T47D (cell line): ENCODE data around the gene LHB.

Experiments
- DNase-seq, 2 experiments: peaks; one replicate each; pipeline versions ENCODE4 v3.0.0 to v3.0.0-alpha.2; 2011 to 2012; ENCODE audit warnings: low read depth in 1 of 2, low spot score in 1 of 2
- JUND ChIP-seq: IDR thresholded peaks from 2 replicates; pipeline ENCODE4 v1.6.1; 2012; ENCODE audit warnings: low read depth
- in situ Hi-C: cut with HindIII; loops from 2 replicates; pipeline ENCODE4 v1.10.0; 2016; ENCODE audit warnings: low sequenced_read_pairs, low pct_unique_long_range_greater_than_20kb

LHB gene

GRCh38 chr19:48989701-48990291 lies 27.1 kb downstream of the LHB start:
- in situ Hi-C loops = no loop called here
- no peak for DNase-seq
- TF ChIP-seq JUND = no peak

DNA sequence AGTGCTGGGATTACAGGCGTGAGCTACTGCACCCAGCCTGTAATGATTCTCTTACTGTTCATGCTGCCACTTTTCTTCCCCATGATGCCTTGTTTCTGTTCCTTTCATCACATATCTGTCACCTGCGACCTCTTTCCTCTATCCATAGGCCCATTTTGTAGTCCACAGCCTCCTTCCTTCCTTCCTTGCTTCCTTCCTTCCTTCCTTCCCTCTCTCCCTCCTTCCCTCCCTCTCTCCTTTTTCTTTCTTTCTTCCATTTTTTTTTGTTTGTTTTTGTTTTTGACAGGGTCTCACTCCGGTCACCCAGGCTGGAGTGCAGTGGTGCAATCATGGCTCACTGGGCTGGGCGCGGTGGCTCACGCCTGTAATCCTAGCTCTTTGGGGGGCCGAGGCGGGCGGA lies 28.0 kb downstream of the LHB start:
- in situ Hi-C loops = no loop called here
- no peak for TF ChIP-seq JUND
- no peak for DNase-seq

DNA sequence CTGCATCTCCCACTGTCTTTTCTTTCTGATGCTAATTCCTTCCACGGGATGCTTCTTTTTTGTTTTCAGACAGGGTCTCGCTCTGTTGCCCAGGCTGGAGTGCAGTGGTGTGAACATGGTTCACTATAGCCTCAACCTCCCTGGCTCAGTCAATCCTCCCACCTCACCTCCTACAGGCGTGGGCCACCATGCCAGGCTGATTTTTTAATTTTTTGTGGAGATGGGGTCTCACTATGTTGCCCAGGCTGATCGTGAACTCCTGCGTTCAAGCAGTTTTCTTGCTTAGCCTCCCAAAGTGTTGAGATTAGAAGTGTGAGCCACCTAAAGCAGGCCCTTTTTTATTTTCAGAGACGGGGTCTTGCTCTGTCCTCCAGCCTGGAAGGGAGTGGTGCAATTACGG lies 28.6 kb downstream of the LHB start:
- in situ Hi-C loops = no loop called here
- DNase-seq = no peak
- TF ChIP-seq JUND = no peak

GRCh38 chr19:48987323-48987722 lies 29.6 kb downstream of the LHB start:
- in situ Hi-C loops = no loop called here
- no peak for DNase-seq
- TF ChIP-seq JUND = no peak

GRCh38 chr19:48986211-48986610 lies 30.7 kb downstream of the LHB start:
- in situ Hi-C loops = no loop called here
- DNase-seq = no peak
- TF ChIP-seq JUND = no peak

GRCh38 chr19:48985711-48986110 lies 31.2 kb downstream of the LHB start:
- DNase-seq = no peak
- no peak for TF ChIP-seq JUND
- in situ Hi-C loops = no loop called here

- in situ Hi-C loops = no loop called here
- peak in 1 of 2 experiments; percentile 18 for DNase-seq
- TF ChIP-seq JUND = no peak
These were observed 34.6 kb downstream of the LHB start for GRCh38 chr19:48982280-48982679.

DNA sequence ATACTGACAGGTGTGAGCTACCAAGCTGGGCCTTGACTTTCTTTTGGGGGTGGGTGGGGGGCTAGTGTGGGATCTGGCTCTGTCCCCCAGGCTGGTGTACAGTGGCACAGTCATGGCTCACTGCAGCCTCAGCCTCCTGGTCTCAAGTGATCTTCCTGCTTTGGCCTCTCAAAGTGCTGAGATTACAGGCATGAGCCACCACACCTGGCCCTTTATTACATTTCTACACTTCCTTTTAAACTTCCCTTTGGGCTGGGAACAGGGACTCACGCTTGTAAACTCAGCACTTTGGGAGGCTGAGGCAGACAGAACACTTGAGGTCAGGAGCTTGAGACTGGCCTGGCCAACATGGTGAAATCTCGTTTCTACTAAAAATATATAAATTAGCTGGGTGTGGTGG lies 39.8 kb downstream of the LHB start:
- no peak for TF ChIP-seq JUND
- in situ Hi-C loops = no loop called here
- no peak for DNase-seq

- in situ Hi-C loops = no loop called here
- DNase-seq = peak in 1 of 2 experiments; percentile 29
- no peak for TF ChIP-seq JUND
These were observed 40.7 kb downstream of the LHB start for GRCh38 chr19:48975947-48976847.

DNA sequence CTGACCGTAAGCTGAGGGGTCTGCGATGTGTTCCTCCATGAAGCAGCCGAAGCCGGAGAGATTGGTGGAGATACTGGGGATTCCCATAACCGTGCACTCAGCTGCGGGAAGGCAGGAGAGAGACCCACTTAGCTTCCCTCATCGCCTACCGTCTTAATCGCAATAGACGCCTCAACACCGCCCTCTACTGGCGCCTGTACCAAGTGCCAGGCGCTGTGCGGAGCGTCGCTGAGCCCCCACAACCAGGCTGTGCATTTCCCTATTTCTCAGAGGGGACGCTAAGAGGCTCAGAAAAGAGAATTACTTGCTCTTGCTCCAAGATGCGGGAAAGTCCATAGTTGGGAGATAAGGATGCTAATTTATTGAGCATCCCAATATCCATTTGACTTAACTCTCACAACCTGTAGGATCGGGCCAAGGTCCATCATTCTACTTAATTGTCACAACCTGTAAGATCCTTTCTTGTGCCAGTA lies 45.9 kb downstream of the LHB start:
- DNase-seq = peak in 1 of 2 experiments; percentile 53
- in situ Hi-C loops = no loop called here
- no peak for TF ChIP-seq JUND

DNA sequence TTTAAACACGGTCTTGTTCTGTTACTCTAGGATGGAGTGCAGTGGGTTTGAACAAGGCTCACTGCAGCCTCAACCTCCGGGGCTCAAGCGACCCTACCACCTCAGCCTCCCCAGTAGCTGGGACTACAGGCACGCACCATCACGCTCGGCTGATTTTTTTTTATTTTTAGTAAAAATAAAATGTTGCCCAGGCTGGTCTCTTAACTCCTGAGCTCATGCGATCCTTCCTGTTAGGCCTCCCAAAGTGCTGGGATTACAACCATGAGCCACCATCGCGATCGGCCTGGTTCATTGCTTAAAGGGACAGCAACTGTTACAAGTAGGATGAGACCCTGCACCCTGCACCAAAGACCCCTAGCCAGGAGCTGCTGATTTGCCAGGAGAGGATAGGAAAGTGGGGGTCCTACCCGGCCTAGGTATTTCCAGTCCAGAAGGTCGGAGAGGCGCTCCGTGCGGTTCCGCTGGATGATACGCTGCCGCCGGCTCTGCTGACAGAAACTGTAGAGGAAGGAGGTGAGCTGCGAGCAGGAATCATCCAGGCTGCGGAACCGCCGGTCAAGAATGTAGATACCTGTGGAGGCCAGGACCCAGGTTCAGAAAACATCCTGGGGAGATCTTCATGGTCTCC lies 46.6 kb downstream of the LHB start:
- DNase-seq = no peak
- TF ChIP-seq JUND = no peak
- in situ Hi-C loops = no loop called here

GRCh38 chr19:48969276-48970138 lies 47.4 kb downstream of the LHB start:
- peak in 1 of 2 experiments; percentile 72 for DNase-seq

More at GRCh38 chr19:48969276-48970138, 47.4 kb downstream of the LHB start:
- in situ Hi-C loops = no loop called here
- TF ChIP-seq JUND = no peak
